GM23248 (cell line): Measurements from ENCODE around the gene SLC10A3. TPM values are rescaled to one million over a fixed set of nuclear protein-coding genes. Genes with fewer than 3 reads are reported as not detected.
A peak's percentile ranks its signal among the peaks of the same experiment; 100 is the strongest.

Experiments used
- DNase-seq: peaks from one replicate; pipeline ENCODE4 v3.0.0-alpha.2; 2015
- H2AFZ ChIP-seq: fragments of 200-600 bp; sonication (generic); 2 replicates; pipeline ENCODE4 v1.6.1; 2016; ENCODE audit warnings: antibody characterized with exemption
- H3F3A ChIP-seq: fragments of 200-600 bp; sonication (generic); 2 replicates; pipeline ENCODE4 v1.6.1; 2016; ENCODE audit warnings: mild to moderate bottlenecking, antibody characterized with exemption, mixed run types; ENCODE audit not compliant: insufficient read depth
- H3K27ac ChIP-seq: fragments of 200-600 bp; sonication (generic); 2 replicates; pipeline ENCODE4 v1.5.1; 2016; ENCODE audit warnings: mild to moderate bottlenecking
- H3K27me3 ChIP-seq: fragments of 200-600 bp; sonication (generic); replicated peaks from 2 replicates; pipeline ENCODE4 v1.6.1; 2016; ENCODE audit warnings: mild to moderate bottlenecking; ENCODE audit not compliant: insufficient read depth
- H3K36me3 ChIP-seq: fragments of 200-600 bp; sonication (generic); 2 replicates; pipeline ENCODE4 v1.6.1; 2016; ENCODE audit warnings: low read depth, mild to moderate bottlenecking
- H3K4me1 ChIP-seq: fragments of 200-600 bp; sonication (generic); 2 replicates; pipeline ENCODE4 v1.6.1; 2016; ENCODE audit warnings: mild to moderate bottlenecking; ENCODE audit not compliant: insufficient read depth
- H3K4me2 ChIP-seq: fragments of 200-600 bp; sonication (generic); one replicate; pipeline ENCODE4 v1.6.1; 2016; ENCODE audit warnings: mild to moderate bottlenecking; ENCODE audit not compliant: unreplicated experiment
- H3K4me3 ChIP-seq: fragments of 200-600 bp; sonication (generic); 2 replicates; pipeline ENCODE4 v1.5.1; 2016; ENCODE audit warnings: mild to moderate bottlenecking
- H3K79me2 ChIP-seq: fragments of 200-600 bp; sonication (generic); 2 replicates; pipeline ENCODE4 v1.6.1; 2016; ENCODE audit warnings: mild to moderate bottlenecking; ENCODE audit not compliant: insufficient read depth
- H3K9ac ChIP-seq: fragments of 200-600 bp; sonication (generic); 2 replicates; pipeline ENCODE4 v1.6.1; 2016; ENCODE audit warnings: mild to moderate bottlenecking
- H3K9me2 ChIP-seq: fragments of 200-600 bp; sonication (generic); 2 replicates; pipeline ENCODE4 v1.6.1; 2016; ENCODE audit warnings: mixed run types, mild to moderate bottlenecking, moderate library complexity; ENCODE audit not compliant: insufficient read depth
- H3K9me3 ChIP-seq: fragments of 200-600 bp; sonication (generic); one replicate; pipeline ENCODE4 v1.6.1; 2017; ENCODE audit warnings: low read depth
- H4K20me1 ChIP-seq: fragments of 200-600 bp; sonication (generic); 2 replicates; pipeline ENCODE4 v1.6.0; 2016; ENCODE audit not compliant: insufficient read depth
- EZH2 ChIP-seq: fragments of 200-600 bp; sonication (generic); IDR thresholded peaks from 2 replicates; pipeline ENCODE4 v1.6.1; 2018; ENCODE audit warnings: antibody characterized with exemption, mild to moderate bottlenecking; ENCODE audit not compliant: insufficient read depth, poor library complexity, severe bottlenecking
- EZH2phosphoT487 ChIP-seq: fragments of 200-600 bp; sonication (generic); IDR thresholded peaks from 2 replicates; pipeline ENCODE4 v1.6.1; 2018; ENCODE audit warnings: antibody characterized with exemption, moderate library complexity, mild to moderate bottlenecking, low read depth; ENCODE audit not compliant: insufficient read depth
- WGBS, 2 experiments: methylation state at CpG; one replicate each; pipeline ENCODE4 v1.1.6; 2015 to 2017; ENCODE audit warnings: low lambda C conversion rate in 2 of 2, low coverage in 1 of 2; ENCODE audit errors: missing lambda C conversion rate in 2 of 2; 5-methylcytosine and 5-hydroxymethylcytosine counted together
- in situ Hi-C: fragments of 300-500 bp; cut with MboI; formaldehyde crosslinking; loops from 2 replicates; pipeline ENCODE4 v1.15.0; 2020
- polyA plus RNA-seq: library from polyadenylated mRNA; unstranded; fragments of >200 nt; fragmentation: Nextera tagmentation; extraction: Ambion mirVana; gene quantifications from 2 replicates; pipeline ENCODE4 v1.2.1, GENCODE V29; 2016
- total RNA-seq: library from RNA; depleted of rRNA; stranded (reverse); fragments of >200 nt; shearing (Covaris generic); gene quantifications from 2 replicates; pipeline ENCODE4 v1.2.3, GENCODE V29; 2014

SLC10A3 gene
- total and polyA plus RNA-seq, 2 experiments from 2014 or later, result 50.8 to 61.0 TPM

DNA sequence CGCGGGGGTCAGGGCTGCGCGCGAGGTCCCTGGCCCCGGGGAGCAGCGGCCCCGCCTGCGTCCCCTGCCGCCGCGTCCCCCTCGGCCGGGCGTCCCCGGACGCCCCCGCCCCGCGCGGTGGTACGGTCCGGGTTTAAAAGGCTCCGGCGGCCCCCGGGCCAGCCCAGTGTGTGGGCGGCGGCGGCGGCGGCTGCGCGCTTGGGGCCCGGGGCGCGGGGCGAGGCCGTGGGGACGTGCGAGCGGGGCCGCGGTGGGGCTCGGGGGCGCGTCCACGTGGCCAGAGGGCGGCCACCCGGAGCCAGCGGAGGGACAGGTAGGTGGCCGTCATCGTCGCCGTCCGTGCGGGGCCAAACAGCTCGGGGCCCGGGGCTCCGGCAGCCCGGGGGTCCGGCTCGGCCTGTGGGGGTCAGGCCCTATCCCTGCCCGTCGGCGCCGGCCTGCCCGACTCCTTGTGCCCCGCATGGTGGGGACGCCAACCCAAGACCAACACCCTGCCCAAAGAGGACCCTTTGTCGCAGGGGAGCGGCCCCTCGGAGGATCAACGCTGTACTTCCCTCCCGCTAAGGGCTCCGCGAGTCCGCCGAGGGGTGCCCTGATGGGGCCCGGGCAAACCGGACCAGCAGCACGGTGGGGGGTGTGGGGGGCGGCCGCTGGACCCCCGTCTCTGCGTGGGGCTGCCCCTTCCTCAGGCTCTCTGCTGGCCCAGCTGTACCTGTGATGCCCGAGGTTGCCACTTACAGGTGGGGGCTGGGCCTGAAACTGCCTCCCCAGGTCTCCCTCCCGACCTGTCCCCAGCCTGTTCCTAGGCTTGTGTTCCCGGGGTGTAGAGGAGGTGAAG lies 32.1 kb downstream of the SLC10A3 start, which contains the start of gene PLXNA3:
Gene PLXNA3 (plus strand): TSS at position 166 of the 838 bp plus-strand sequence. CDS start 1,903 bp downstream, outside the sequence.
- H3K4me2 ChIP-seq, result peak within 1 kb of the TSS; percentile 78
- no peaks in the 10 kb centered on the region for H3K36me3 ChIP-seq
- H3K9me3 ChIP-seq, result no peaks in the 10 kb centered on the region
- H4K20me1 ChIP-seq, result no peaks in the 10 kb centered on the region
- peaks cover 50% of the 10 kb centered on the region for H3K79me2 ChIP-seq
- in situ Hi-C loops, result no loop called here
- H3F3A ChIP-seq, result no peaks in the 10 kb centered on the region
- no peak for TF ChIP-seq EZH2phosphoT487
- TF ChIP-seq EZH2, result no peak
- H3K9ac ChIP-seq, result peak within 1 kb of the TSS; percentile 90
- H3K9me2 ChIP-seq, result no peaks in the 10 kb centered on the region
- WGBS, 2 experiments, result 0 to 3% methylated on average over 3 to 6 of the region's 88 CpGs
- H3K4me1 ChIP-seq, result no peaks in the 10 kb centered on the region
- no peaks in the 10 kb centered on the region for H3K27me3 ChIP-seq
- peak within 1 kb of the TSS; percentile 79 for H3K27ac ChIP-seq
- peak; percentile 66 for DNase-seq
- peak within 1 kb of the TSS; percentile 90 for H3K4me3 ChIP-seq
- H2AFZ ChIP-seq, result peak within 1 kb of the TSS; percentile 58; the same call in 1 of the 2 replicates

DNA sequence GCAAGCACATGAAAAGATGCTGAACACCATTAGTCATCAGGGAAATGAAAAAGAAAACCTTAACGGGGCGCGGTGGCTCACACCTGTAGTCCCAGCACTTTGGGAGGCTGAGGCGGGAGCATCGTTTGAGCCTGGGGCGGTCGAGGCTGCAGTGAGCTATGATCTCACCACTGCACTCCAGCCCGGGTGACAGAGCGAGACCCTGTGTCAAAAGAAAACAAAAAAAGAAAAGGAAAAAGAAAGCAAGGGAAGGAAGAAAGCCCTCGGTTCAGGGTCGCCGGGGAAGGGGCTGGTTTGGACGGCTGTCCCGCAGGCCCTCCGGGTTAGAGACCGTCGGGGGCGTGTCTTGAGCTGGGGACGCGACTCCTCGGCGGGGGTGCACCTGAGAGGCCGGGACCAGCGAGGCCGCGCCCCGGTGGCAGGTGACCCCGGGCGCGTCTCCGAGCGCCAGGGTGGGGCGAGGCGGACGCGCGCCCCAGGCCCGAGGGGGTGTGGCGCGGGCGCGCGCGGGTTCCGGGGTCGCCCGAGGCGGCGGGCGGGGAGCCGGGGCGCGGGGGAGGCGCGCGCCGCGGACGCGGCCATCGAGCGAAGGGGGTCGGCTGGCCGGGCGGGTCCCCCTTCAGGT lies 32.8 kb downstream of the SLC10A3 start:
- Histone ChIP-seq H3K9ac (peak overlapping the region; percentile 90), H3K27me3 (no peaks in the 10 kb centered on the region), H3K4me1 (no peaks in the 10 kb centered on the region), H3K79me2 (peaks cover 44% of the 10 kb centered on the region), H3K9me3 (no peaks in the 10 kb centered on the region), H3K27ac (peak overlapping the region; percentile 79), H4K20me1 (no peaks in the 10 kb centered on the region), H3K36me3 (no peaks in the 10 kb centered on the region), H3K9me2 (no peaks in the 10 kb centered on the region), H3F3A (no peaks in the 10 kb centered on the region), H3K4me2 (no peak overlapping the region), H2AFZ (peak overlapping the region; percentile 58; the same call in 1 of the 2 replicates), H3K4me3 (peak overlapping the region; percentile 90)
- WGBS, 2 experiments, result 18 to 28% methylated on average over 8 to 16 of the region's 65 CpGs
- in situ Hi-C loops, result no loop called here
- TF ChIP-seq EZH2phosphoT487 (no peak), EZH2 (no peak)
- DNase-seq, result peak; percentile 52

DNA sequence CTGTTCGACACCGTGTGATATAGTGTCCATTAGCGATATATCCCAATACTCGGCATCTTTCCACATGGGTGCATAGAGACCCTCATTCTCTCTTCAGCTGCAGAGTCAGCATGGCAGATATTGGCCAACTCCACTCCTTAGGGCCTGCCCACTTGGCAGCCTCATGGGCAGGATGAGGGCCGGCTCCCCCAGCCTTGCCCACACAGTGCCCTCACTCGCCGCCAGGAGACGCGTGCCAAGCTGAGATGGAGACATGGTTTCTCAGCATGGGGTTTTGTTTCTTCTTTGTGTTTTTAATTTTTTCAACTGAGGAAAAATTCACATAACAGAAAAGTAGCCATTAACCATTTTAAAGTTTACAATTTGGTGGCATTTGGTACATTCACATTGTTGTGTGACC lies 37.6 kb downstream of the SLC10A3 start:
- Histone ChIP-seq H3F3A (no peaks in the 10 kb centered on the region), H2AFZ (no peak overlapping the region), H4K20me1 (no peaks in the 10 kb centered on the region), H3K9ac (no peak overlapping the region), H3K4me2 (no peak overlapping the region), H3K27ac (no peak overlapping the region), H3K27me3 (no peaks in the 10 kb centered on the region), H3K9me3 (no peaks in the 10 kb centered on the region), H3K4me1 (no peaks in the 10 kb centered on the region), H3K9me2 (no peaks in the 10 kb centered on the region), H3K79me2 (peaks cover 3% of the 10 kb centered on the region; the same call in 1 of the 2 replicates), H3K36me3 (no peaks in the 10 kb centered on the region), H3K4me3 (no peak overlapping the region)
- WGBS, 2 experiments, result 89 to 94% methylated on average over 9 of the region's 9 CpGs
- no peak for DNase-seq
- TF ChIP-seq EZH2 (no peak), EZH2phosphoT487 (no peak)
- in situ Hi-C loops, result no loop called here

DNA sequence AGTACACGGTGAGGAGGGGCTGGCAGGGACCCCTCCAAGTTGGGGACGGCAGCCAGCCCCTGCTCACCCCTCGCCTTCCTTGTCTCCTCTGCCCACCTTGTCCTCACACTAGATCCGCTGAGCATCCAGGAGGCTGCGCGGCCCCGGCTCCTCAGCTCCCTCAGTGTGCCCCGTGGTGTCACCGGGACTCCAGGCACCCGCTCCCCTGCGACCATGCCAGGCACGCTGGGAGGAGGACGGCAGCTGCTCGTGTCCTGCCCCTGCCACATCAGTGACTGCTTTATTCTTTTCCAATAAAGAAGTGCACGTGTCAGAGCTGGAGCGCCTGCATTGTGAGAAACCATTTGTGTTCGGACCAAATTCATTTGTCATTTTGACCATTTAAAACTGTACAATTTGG lies 40.1 kb downstream of the SLC10A3 start:
- no peak overlapping the region for H3K27ac ChIP-seq
- no peak for DNase-seq
- no peaks in the 10 kb centered on the region for H3K9me3 ChIP-seq
- in situ Hi-C loops, result no loop called here
- H3K9me2 ChIP-seq, result no peaks in the 10 kb centered on the region
- no peaks in the 10 kb centered on the region for H3K27me3 ChIP-seq
- no peaks in the 10 kb centered on the region for H4K20me1 ChIP-seq
- no peaks in the 10 kb centered on the region for H3K36me3 ChIP-seq
- no peak overlapping the region for H3K4me2 ChIP-seq
- WGBS, 2 experiments, result 86 to 97% methylated on average over 8 to 14 of the region's 17 CpGs
- H3K79me2 ChIP-seq, result peaks cover 28% of the 10 kb centered on the region
- no peak overlapping the region for H3K4me3 ChIP-seq
- H3K9ac ChIP-seq, result no peak overlapping the region
- peaks cover 3% of the 10 kb centered on the region; the same call in 1 of the 2 replicates for H3K4me1 ChIP-seq
- no peaks in the 10 kb centered on the region for H3F3A ChIP-seq
- no peak for TF ChIP-seq EZH2phosphoT487
- no peak for TF ChIP-seq EZH2
- no peak overlapping the region for H2AFZ ChIP-seq
